Stimulated activated CD4-positive, alpha-beta T cell treated with anti-CD3 and anti-CD28 coated beads, TNF-alpha, amount 100 ng/mL, for 48 hours (primary cell): Measurements from ENCODE around the gene NHLRC4.
"Not testable (repeated sequence)": the region's sequence is repeated elsewhere in the genome, so short reads cannot be mapped to it uniquely, and the experiment has no call there.

Source experiments
- DNase-seq, 3 donors: peaks; one replicate each; pipeline ENCODE4 v3.0.0-alpha.2; 2020; ENCODE audit warnings: low read depth in 3 of 3

NHLRC4 gene

DNA sequence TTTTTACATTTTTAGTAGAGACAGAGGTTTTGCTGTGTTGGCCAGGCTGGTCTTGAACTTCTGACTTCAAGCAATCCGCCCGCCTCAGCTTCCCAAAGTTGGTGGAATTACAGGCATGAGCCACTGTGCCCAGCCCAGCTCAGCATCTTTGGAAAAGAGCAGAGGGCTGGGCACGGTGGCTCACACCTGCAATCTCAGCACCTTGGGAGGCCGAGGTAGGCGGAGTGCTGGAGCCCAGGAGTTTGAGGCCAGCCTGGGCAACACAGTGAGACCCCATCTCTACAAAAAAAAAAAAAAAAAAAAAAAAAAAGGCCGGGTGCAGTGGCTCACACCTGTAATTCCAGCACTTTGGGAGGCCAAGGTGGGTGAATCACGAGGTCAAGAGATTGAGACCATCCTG lies 30.9 kb downstream of the NHLRC4 start:
- not testable (repeated sequence) for DNase-seq

- DNase-seq: no peak
Measured at GRCh38 chr16:598823-599739, 32.3 kb downstream of the NHLRC4 start.

- DNase-seq: no peak
Measured at GRCh38 chr16:600781-601180, 34.0 kb downstream of the NHLRC4 start.

DNA sequence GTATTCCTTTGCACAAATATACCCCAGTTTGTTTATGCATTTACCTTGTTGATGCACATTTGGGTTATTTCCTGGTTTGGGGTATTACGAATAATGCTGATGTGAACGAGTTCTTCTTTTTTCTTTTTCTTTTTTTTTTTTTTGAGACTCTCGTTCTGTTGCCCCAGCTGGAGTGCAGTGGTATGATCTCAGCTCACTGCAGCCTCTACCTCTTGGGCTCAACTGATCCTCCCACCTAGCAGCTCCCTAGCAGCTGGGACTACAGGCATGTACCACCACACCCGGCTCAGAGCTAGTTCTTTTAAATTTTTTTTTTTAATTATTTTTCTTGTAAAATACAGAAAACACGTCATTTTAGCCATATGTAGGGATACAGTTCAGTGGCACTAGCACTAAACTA lies 37.1 kb downstream of the NHLRC4 start:
- DNase-seq: no peak

DNA sequence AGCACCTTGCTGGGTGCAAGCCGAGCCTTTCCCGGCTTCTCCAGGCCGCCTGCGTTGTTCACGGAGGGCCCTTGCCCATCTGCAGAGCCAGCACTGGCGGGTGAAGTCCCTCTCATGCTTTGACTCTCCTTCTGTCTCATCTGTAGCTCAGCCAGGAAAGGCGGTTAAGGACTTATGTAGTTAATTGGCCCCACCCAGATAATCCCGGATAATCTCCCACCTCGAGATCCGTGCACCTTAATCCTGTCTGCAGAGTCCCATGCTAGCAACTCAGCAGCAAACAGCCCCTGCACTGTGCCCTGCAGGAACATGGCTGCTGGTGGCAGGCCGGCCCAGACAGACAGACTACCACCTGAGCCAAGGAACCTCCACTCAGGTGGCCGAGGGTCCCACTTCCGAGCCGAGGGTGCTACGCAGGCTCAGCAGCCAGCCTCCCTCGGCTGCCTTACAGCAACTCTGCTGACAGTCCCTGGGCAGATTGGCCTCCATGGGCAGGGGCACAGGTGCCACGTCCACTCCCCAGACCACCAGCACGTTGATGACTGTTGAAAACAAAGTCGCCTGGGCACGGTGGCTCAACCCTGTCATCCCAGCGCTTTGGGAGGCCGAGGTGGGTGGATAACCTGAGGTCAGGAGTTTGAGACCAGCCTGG lies 40.0 kb downstream of the NHLRC4 start:
- DNase-seq: no peak

GRCh38 chr16:608019-608418 lies 41.2 kb downstream of the NHLRC4 start:
- peak; percentile 24 to 66 (median 53) for DNase-seq

DNA sequence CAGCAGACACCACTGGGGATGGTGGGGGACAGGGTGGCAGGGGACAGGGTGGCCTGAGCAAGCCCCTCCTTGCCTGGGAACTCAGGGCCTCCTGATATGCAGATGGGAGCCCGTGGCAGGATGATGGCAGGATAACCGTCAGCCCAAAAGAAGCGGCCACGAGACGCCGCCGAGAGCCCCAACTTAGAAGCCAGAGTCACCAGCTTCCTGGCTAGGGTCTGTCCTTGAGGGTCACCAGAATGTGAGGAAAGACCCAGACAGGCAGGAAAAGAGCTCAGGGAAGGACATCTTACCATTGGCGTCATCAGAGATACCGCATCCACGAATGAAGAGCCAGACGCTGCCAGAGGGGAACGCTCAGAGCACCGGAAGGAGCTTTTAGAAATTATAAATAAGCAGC lies 42.5 kb downstream of the NHLRC4 start:
- DNase-seq: no peak

DNA sequence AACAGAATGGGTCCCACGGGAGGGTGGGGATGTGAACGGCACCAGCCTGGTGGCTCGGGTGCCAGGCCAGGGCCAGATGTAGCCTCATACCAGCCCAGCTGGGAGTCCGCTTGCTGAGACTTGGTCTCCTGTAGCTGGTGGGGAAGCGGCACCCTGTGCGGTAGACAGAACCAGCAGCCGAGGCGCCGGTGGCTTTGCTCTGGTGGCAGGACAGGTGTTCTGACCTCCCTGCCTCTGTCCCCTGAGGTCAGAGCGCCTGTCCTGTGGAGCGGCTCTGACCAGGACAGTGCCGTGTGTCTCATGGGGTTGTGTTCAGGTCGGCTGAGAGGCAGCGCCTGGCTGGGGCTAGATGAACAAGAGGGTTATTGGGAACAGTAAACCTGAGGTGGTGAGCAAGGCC lies 43.2 kb downstream of the NHLRC4 start:
- DNase-seq: no peak

DNA sequence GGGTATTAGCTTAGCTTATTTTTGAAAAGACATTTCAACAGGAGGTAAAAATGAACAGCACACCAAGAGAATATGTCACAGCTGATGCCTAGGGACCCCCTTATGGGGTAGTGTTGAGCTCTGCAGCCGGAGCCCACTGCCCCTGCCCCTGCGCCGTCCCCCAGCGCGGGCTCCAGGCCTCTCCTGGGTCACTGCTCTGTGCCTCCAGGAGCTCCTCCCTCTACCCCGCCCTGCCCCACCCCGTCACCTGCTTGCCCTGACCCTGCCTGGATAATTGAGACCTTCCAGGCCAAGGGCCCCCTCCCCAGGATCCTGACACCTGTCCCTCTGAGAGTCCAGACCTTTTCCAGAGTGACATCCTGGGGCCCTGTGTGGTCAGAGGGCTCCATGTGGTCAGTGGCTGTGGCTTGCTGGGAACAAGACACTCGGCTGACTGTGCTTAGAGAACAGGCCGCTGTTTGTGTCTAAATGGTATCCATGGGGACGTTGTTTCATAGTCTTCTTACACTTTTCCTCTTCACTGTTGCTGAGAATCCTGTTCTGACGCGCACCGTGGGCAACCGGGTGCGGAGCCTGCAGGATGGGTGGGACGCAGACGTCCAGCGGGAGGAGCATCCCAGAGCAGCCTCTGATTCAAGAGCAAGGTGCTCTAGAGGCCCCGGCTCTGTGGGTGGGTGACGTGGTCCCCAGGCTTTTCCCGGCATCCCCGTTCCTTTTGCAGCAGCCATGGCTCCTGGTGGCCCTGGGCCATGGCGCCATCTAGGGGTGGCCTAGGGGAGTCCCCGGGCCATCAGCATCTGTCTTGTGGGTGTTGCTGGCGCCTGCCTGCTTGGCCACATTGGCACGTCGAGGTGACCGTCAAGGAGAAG lies 43.9 kb downstream of the NHLRC4 start:
- DNase-seq: peak; percentile 44 to 51 (median 50)

- DNase-seq: no peak
Measured at GRCh38 chr16:615122-615521, 48.3 kb downstream of the NHLRC4 start.

GRCh38 chr16:616733-617586 lies 50.2 kb downstream of the NHLRC4 start:
- DNase-seq: no peak

DNA sequence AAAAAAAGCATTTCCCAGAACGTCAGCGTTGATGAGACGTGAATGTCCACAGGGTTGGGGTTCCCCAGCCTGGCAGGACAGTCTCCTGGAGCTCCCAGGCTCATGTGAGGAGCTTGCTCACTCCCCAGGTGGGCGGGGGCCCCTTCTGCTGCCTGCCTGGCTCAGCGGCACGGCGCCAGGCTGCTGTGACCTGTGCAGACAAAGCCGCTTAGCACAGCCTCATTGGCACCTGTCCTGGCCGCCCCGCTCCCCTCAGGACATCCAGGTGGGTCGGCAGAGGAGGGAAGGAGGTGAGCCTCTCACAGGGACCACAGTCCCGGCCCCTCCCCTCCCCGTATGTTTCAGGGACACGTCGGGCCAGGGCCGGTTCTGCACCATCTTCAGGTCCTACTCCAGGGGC lies 51.0 kb downstream of the NHLRC4 start:
- no peak for DNase-seq
